Astrocyte (in vitro differentiated cells and primary cell): ENCODE results near the gene RALGPS1.

Source experiments
- EZH2 ChIP-seq: IDR thresholded peaks from 2 replicates; pipeline ENCODE4 v1.6.1; 2012; ENCODE audit warnings: mild to moderate bottlenecking, low read length, inconsistent platforms; ENCODE audit not compliant: insufficient read depth
- TF ChIP-seq, protein P1 (sequence below): IDR thresholded peaks from 2 replicates; pipeline ENCODE4 v1.5.1; 2011; ENCODE audit warnings: low read depth, mild to moderate bottlenecking, inconsistent platforms, low read length, moderate library complexity; ENCODE audit not compliant: insufficient read depth

DNA sequence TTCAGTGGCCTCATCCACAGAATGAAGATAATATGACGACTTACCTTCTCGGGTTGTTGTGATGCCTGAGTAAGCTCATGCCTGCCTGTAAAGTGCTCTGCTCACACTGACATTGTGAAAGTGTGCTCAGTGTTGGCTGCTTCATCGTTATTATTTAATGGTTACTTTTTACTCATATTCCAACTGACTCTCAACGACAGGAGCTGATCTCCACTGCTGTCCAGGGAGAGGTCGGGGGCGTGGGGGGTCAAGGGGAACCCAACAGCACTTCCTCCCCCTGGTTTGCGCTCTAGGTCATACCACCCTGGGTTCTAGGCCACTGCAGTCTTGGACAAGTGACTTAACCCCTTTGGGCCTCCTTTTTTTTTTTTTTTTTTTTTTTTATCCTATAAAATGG lies 260.7 kb downstream of the RALGPS1 start:
- TF ChIP-seq, protein P1, sequence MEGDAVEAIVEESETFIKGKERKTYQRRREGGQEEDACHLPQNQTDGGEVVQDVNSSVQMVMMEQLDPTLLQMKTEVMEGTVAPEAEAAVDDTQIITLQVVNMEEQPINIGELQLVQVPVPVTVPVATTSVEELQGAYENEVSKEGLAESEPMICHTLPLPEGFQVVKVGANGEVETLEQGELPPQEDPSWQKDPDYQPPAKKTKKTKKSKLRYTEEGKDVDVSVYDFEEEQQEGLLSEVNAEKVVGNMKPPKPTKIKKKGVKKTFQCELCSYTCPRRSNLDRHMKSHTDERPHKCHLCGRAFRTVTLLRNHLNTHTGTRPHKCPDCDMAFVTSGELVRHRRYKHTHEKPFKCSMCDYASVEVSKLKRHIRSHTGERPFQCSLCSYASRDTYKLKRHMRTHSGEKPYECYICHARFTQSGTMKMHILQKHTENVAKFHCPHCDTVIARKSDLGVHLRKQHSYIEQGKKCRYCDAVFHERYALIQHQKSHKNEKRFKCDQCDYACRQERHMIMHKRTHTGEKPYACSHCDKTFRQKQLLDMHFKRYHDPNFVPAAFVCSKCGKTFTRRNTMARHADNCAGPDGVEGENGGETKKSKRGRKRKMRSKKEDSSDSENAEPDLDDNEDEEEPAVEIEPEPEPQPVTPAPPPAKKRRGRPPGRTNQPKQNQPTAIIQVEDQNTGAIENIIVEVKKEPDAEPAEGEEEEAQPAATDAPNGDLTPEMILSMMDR, result no peak
- TF ChIP-seq EZH2, result no peak
